Spleen (tissue), 7 donors: Measurements from ENCODE around the gene MXRA7.

Experiments
- CTCF ChIP-seq, 11 experiments: fragments of 200-600 bp in 7 of 11; fragments of 450-650 bp in 4 of 11; sonication (generic) in 4 of 11; IDR thresholded peaks in 8 of 11; conservative IDR thresholded peaks in 3 of 11; 1 replicate in 7 of 11; 2 replicates in 4 of 11; pipeline versions ENCODE4 v1.4.0 to v1.8.0; 2016 to 2021; ENCODE audit warnings: antibody characterized with exemption in 11 of 11, inconsistent platforms in 4 of 11, mild to moderate bottlenecking in 1 of 11
- POLR2A ChIP-seq, 3 donors: fragments of 450-650 bp; IDR thresholded peaks; one replicate each; pipeline ENCODE4 v1.5.1; 2017; ENCODE audit warnings: antibody characterized with exemption in 3 of 3, mild to moderate bottlenecking in 1 of 3
- POLR2AphosphoS5 ChIP-seq, 3 donors: sonication (generic); formaldehyde crosslinking; IDR thresholded peaks; one replicate each; pipeline ENCODE4 v1.5.1; 2017; ENCODE audit warnings: antibody characterized with exemption in 3 of 3
- donor health status: DM: no; HTN: no; CAD: no; lungs with moderate emphysema.
- donor health status: DM: no; HTN: no; CAD: no.
- donor health status: DM: no; HTN: no; CAD: no.

GRCh38 chr17:76744747-76745146, 34.0 kb upstream of the MXRA7 start:
- TF ChIP-seq CTCF (IDR thresholded peaks at IDR 0.05 in 8 of 11, conservative IDR thresholded peaks at IDR 0.05 in 3 of 11) (no peak), POLR2A (IDR thresholded peaks at IDR 0.05) (no peak), POLR2AphosphoS5 (IDR thresholded peaks at IDR 0.05) (no peak)
